ENCODE results near the gene ENTPD8. TPM values are rescaled to one million over a fixed set of nuclear protein-coding genes. Genes with fewer than 3 reads are reported as not detected.
"Not testable (repeated sequence)": the region's sequence is repeated elsewhere in the genome, so short reads cannot be mapped to it uniquely, and the experiment has no call there.

Gene ENTPD8
- total and polyA plus RNA-seq, 2 experiments from 2014 or later = 0.15 to 0.51 TPM

GRCh38 chr9:137467896-137468295, 26.7 kb upstream of the ENTPD8 start:
- H3K36me3 ChIP-seq = no peaks in the 10 kb centered on the region
- no peak for DNase-seq (ENCODE audit: low read depth in 1 of 2, low spot score in 1 of 2)
- H3K9me3 ChIP-seq (ENCODE audit: low read depth) = no peaks in the 10 kb centered on the region
- peaks cover 3% of the 10 kb centered on the region for H3K27me3 ChIP-seq
- H3K4me1 ChIP-seq (ENCODE audit: low read depth) = no peaks in the 10 kb centered on the region
- no peak overlapping the region for H3K4me3 ChIP-seq
- H3K27ac ChIP-seq = no peak overlapping the region
- TF ChIP-seq CTCF (IDR thresholded peaks at IDR 0.05; ENCODE audit: low read depth, low read length) = no peak

- Histone ChIP-seq H3K4me1 (ENCODE audit: low read depth) (no peaks in the 10 kb centered on the region), H3K27me3 (peaks cover 11% of the 10 kb centered on the region), H3K9me3 (ENCODE audit: low read depth) (no peaks in the 10 kb centered on the region), H3K27ac (no peak overlapping the region), H3K4me3 (no peak overlapping the region), H3K36me3 (no peaks in the 10 kb centered on the region)
- TF ChIP-seq CTCF (IDR thresholded peaks at IDR 0.05; ENCODE audit: low read depth, low read length) = no peak
- no peak for DNase-seq (ENCODE audit: low read depth in 1 of 2, low spot score in 1 of 2)
Measured at GRCh38 chr9:137467161-137467581, 26.0 kb upstream of the ENTPD8 start.

GRCh38 chr9:137466389-137467085, 25.4 kb upstream of the ENTPD8 start:
- H3K4me1 ChIP-seq (ENCODE audit: low read depth); H3K9me3 ChIP-seq (ENCODE audit: low read depth); H3K4me3 ChIP-seq; H3K27ac ChIP-seq; H3K36me3 ChIP-seq; DNase-seq (ENCODE audit: low read depth in 1 of 2, low spot score in 1 of 2): not testable (repeated sequence)
- H3K27me3 ChIP-seq = peaks cover 17% of the 10 kb centered on the region

GRCh38 chr9:137465720-137466388, 24.7 kb upstream of the ENTPD8 start:
- Histone ChIP-seq H3K27me3 (peaks cover 18% of the 10 kb centered on the region), H3K9me3 (ENCODE audit: low read depth) (no peaks in the 10 kb centered on the region), H3K36me3 (no peaks in the 10 kb centered on the region), H3K27ac (no peak overlapping the region), H3K4me3 (no peak overlapping the region), H3K4me1 (ENCODE audit: low read depth) (no peaks in the 10 kb centered on the region)
- DNase-seq (ENCODE audit: low read depth in 1 of 2, low spot score in 1 of 2) = no peak
- no peak for TF ChIP-seq CTCF (IDR thresholded peaks at IDR 0.05; ENCODE audit: low read depth, low read length)

- DNase-seq (ENCODE audit: low read depth in 1 of 2, low spot score in 1 of 2) = no peak
- Histone ChIP-seq H3K4me3 (no peak overlapping the region), H3K27ac (no peak overlapping the region), H3K9me3 (ENCODE audit: low read depth) (no peaks in the 10 kb centered on the region), H3K4me1 (ENCODE audit: low read depth) (no peaks in the 10 kb centered on the region), H3K27me3 (peaks cover 18% of the 10 kb centered on the region), H3K36me3 (no peaks in the 10 kb centered on the region)
- TF ChIP-seq CTCF (IDR thresholded peaks at IDR 0.05; ENCODE audit: low read depth, low read length) = no peak
Measured at GRCh38 chr9:137465000-137465719, 24.0 kb upstream of the ENTPD8 start.

Data from cardiac muscle cell (in vitro differentiated cells and primary cell).